K562 (cell line): ENCODE data around the gene CTH. TPM values are rescaled to one million over a fixed set of nuclear protein-coding genes. Genes with fewer than 3 reads are reported as not detected.

Source experiments
- ATF1 ChIP-seq, 2 experiments: fragments of 450-650 bp in 1 of 2; IDR thresholded peaks; 2 replicates each; pipeline ENCODE4 v1.6.1; 2016; ENCODE audit warnings: missing compliant biosample characterization in 1 of 2, missing genetic modification characterization in 1 of 2
- CAMTA2 ChIP-seq: fragments of 250-450 bp; sonication (Bioruptor Pico); conservative IDR thresholded peaks from 2 replicates; pipeline ENCODE4 v1.5.1; 2022
- DEAF1 ChIP-seq: fragments of 450-650 bp; formaldehyde crosslinking; IDR thresholded peaks from 2 replicates; pipeline ENCODE4 v1.4.0; 2020; ENCODE audit warnings: mild to moderate bottlenecking, moderate library complexity
- E2F4 ChIP-seq: sonication (generic); formaldehyde crosslinking; IDR thresholded peaks from 2 replicates; pipeline ENCODE4 v1.8.0; 2022; ENCODE audit warnings: mild to moderate bottlenecking, low read depth, missing genetic modification reagents
- HMGN3 ChIP-seq: IDR thresholded peaks from 2 replicates; pipeline ENCODE4 v1.6.1; 2011; ENCODE audit warnings: borderline replicate concordance, low read depth, mild to moderate bottlenecking, mixed read lengths, low read length; ENCODE audit not compliant: insufficient read length; ENCODE audit errors: extremely low read depth
- IFI16 ChIP-seq: fragments of 250-450 bp; sonication (Bioruptor Pico); IDR thresholded peaks from 2 replicates; pipeline ENCODE4 v2.1.2; 2022; ENCODE audit warnings: mild to moderate bottlenecking, inconsistent platforms
- KAT2B ChIP-seq: IDR thresholded peaks from one replicate; pipeline ENCODE4 v1.6.1; 2012; ENCODE audit warnings: low read depth, mild to moderate bottlenecking, control low read depth, inconsistent platforms, low read length, moderate library complexity
- KLF1 ChIP-seq: fragments of 450-650 bp; IDR thresholded peaks from 2 replicates; pipeline ENCODE4 v1.6.1; 2016; ENCODE audit warnings: missing genetic modification characterization, missing compliant biosample characterization
- LCOR ChIP-seq: sonication (generic); formaldehyde crosslinking; IDR thresholded peaks from 2 replicates; pipeline ENCODE4 v1.8.0; 2022; ENCODE audit warnings: mild to moderate bottlenecking, missing genetic modification reagents
- NFE2L1 ChIP-seq: fragments of 450-650 bp; IDR thresholded peaks from 2 replicates; pipeline ENCODE4 v1.6.1; 2016; ENCODE audit warnings: missing genetic modification characterization, low read depth, mild to moderate bottlenecking, missing compliant biosample characterization, moderate library complexity, borderline replicate concordance
- NFIC ChIP-seq: fragments of 450-650 bp; IDR thresholded peaks from 2 replicates; pipeline ENCODE4 v1.6.1; 2017; ENCODE audit warnings: mild to moderate bottlenecking, inconsistent platforms
- RBM25 ChIP-seq: fragments of 200-400 bp; formaldehyde crosslinking; IDR thresholded peaks from 2 replicates; pipeline ENCODE4 v1.6.1; 2018; ENCODE audit warnings: low read length, low read depth, moderate library complexity; ENCODE audit not compliant: severe bottlenecking
- SMC3 ChIP-seq: conservative IDR thresholded peaks from 2 replicates; pipeline ENCODE4 v1.6.1; 2011; ENCODE audit warnings: low read depth, low read length, improper control_type of control experiment; ENCODE audit not compliant: insufficient read depth
- SNRNP70 ChIP-seq: fragments of 200-400 bp; formaldehyde crosslinking; optimal IDR thresholded peaks from 2 replicates; pipeline ENCODE3; 2017; ENCODE audit warnings: low read depth, low read length
- TAL1 ChIP-seq: fragments of 450-650 bp; IDR thresholded peaks from 2 replicates; pipeline ENCODE4 v1.6.1; 2016; ENCODE audit warnings: mild to moderate bottlenecking
- TBL1XR1 ChIP-seq, 2 experiments: IDR thresholded peaks; 2 replicates each; pipeline ENCODE4 v1.6.1; 2012; ENCODE audit warnings: improper control_type of control experiment in 2 of 2, low read length in 2 of 2, mild to moderate bottlenecking in 1 of 2
- TRIM25 ChIP-seq: fragments of 450-650 bp; IDR thresholded peaks from 2 replicates; pipeline ENCODE4 v1.7.0; 2016; ENCODE audit warnings: borderline replicate concordance
- ZBTB26 ChIP-seq: fragments of 450-650 bp; formaldehyde crosslinking; IDR thresholded peaks from 2 replicates; pipeline ENCODE4 v1.4.0; 2022; ENCODE audit warnings: missing genetic modification characterization
- ZFP30 ChIP-seq: fragments of 250-450 bp; sonication (Bioruptor Pico); IDR thresholded peaks from 2 replicates; pipeline ENCODE4 v1.8.0; 2022; ENCODE audit warnings: moderate library complexity, mild to moderate bottlenecking, inconsistent platforms, borderline replicate concordance
- ZFX ChIP-seq: sonication (generic); formaldehyde crosslinking; IDR thresholded peaks from 2 replicates; pipeline ENCODE4 v1.8.0; 2022; ENCODE audit warnings: mild to moderate bottlenecking, missing genetic modification reagents, moderate library complexity
- ZNF197 ChIP-seq: fragments of 200-800 bp; sonication (Bioruptor generic); IDR thresholded peaks from 2 replicates; pipeline ENCODE4 v1.6.1; 2016; ENCODE audit warnings: low read depth, missing genetic modification characterization, missing compliant biosample characterization
- ZNF274 ChIP-seq: IDR thresholded peaks from 2 replicates; pipeline ENCODE4 v1.6.1; 2011; ENCODE audit warnings: low read depth, mild to moderate bottlenecking, low read length, moderate library complexity, borderline replicate concordance
- ZNF780A ChIP-seq: fragments of 250-450 bp; sonication (Bioruptor Pico); IDR thresholded peaks from 2 replicates; pipeline ENCODE4 v1.5.0; 2021; ENCODE audit warnings: mild to moderate bottlenecking
- polyA plus RNA-seq, 8 experiments: library from polyadenylated mRNA; depleted of rRNA in 4 of 8; stranded (reverse) in 5 of 8; unstranded in 3 of 8; fragments of >200 nt; fragmentation: Nextera tagmentation in 2 of 8; fragmentation: Illumina TruSeq in 1 of 8; extraction: Ambion mirVana in 2 of 8; extraction: Trizol in 1 of 8; gene quantifications; 2 replicates each; pipeline versions ENCODE4 v1.2.1 to v1.2.3, GENCODE V29; 2011 to 2014; ENCODE audit warnings: inconsistent platforms in 1 of 8, missing spikeins in 1 of 8
- total RNA-seq, 7 experiments: library from RNA; depleted of rRNA in 6 of 7; stranded (reverse); fragments of >200 nt in 6 of 7; fragmentation: Illumina TruSeq in 2 of 7; extraction: Trizol in 2 of 7; gene quantifications; 2 replicates each; pipeline versions ENCODE4 v1.2.1 to v1.2.3, GENCODE V29; 2011 to 2021; ENCODE audit warnings: low replicate concordance in 1 of 7

The CTH gene
- total and polyA plus RNA-seq, 9 of the 15 experiments (the other 6 are each of a cell fraction or from before 2014, with no cell fraction given) = 8.0 to 54.4 (median 30.9) TPM

- TF ChIP-seq SMC3 = 0 out of 2 replicates have a peak, but pooled peaks have one; percentile 19
- 0 out of 2 replicates have a peak, but pooled peaks have one; percentile 15 for TF ChIP-seq DEAF1 (CRISPR knock-in tag)
- no peak for TF ChIP-seq KLF1 (tag)
- TF ChIP-seq NFE2L1 (tag) = no peak
- no peak for TF ChIP-seq ATF1 (CRISPR knock-in tag; IDR thresholded peaks at IDR 0.05)
- TF ChIP-seq ATF1 (tag; IDR thresholded peaks at IDR 0.05) = no peak
- no peak for TF ChIP-seq KAT2B
- TF ChIP-seq SNRNP70 = no peak
- TF ChIP-seq CAMTA2 = no peak
- TF ChIP-seq ZNF780A = no peak
- no peak for TF ChIP-seq IFI16 (CRISPR knock-in tag)
- no peak for TF ChIP-seq RBM25
- TF ChIP-seq E2F4 = no peak
- no peak for TF ChIP-seq TRIM25
- TF ChIP-seq ZBTB26 (CRISPR knock-in tag) = no peak
- no peak for TF ChIP-seq TAL1
- no peak for TF ChIP-seq LCOR (CRISPR knock-in tag)
- TF ChIP-seq ZNF197 = no peak
- TF ChIP-seq ZFP30 (CRISPR knock-in tag) = no peak
- TF ChIP-seq ZFX = no peak
- no peak for TF ChIP-seq ZNF274
- no peak for TF ChIP-seq HMGN3
- no peak for TF ChIP-seq NFIC
- TF ChIP-seq TBL1XR1 (IDR thresholded peaks at IDR 0.05; ENCODE audit: low read length in 2 of 2) = no peak
These were observed 25.7 kb downstream of the CTH start (continued) for GRCh38 chr1:70436622-70437251.
